GM12873 (cell line): ENCODE results near the gene ALX1.

Experiments used
- TF ChIP-seq, protein P1 (sequence below): IDR thresholded peaks from 2 replicates; pipeline ENCODE4 v1.5.1; 2012; ENCODE audit warnings: low read depth, mild to moderate bottlenecking, moderate library complexity, low read length, control low read depth; ENCODE audit not compliant: insufficient read depth; ENCODE audit errors: missing control alignments

ALX1 gene

DNA sequence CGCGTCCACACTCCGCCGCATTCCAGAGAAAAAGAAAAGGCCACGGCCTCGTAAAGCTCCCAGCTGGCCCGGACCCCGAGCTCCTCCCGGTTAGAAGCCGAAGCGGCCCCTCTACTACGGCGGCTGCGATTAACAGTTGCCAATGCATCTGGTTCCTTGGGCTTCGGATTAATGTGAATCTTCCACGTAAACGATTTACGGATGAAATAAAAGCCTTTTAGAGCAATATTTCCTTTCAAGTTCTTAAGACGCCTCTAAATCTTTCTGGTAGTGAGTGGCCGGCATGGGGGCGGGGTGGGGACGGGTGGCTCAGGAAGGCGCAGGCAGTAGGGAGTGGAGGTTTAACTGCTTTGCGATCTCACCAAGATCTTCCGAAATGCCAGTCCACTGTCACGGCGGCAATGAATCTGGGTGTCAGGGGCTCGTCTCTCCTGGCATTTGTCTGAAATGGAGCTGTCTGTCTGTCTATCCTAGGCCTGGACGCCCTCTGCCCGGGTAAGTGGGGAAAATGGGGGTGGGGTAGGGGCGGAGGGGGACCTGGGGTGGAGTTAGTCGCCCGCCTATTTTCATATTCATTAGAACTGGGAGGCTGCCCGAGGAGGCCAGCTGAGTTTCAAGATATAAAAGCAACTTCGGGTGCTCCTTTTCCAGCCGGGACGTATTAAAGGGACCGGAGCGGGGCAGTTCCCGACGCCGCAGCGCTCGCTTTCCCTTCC, 413 bp upstream of the ALX1 start:
- TF ChIP-seq, protein P1, sequence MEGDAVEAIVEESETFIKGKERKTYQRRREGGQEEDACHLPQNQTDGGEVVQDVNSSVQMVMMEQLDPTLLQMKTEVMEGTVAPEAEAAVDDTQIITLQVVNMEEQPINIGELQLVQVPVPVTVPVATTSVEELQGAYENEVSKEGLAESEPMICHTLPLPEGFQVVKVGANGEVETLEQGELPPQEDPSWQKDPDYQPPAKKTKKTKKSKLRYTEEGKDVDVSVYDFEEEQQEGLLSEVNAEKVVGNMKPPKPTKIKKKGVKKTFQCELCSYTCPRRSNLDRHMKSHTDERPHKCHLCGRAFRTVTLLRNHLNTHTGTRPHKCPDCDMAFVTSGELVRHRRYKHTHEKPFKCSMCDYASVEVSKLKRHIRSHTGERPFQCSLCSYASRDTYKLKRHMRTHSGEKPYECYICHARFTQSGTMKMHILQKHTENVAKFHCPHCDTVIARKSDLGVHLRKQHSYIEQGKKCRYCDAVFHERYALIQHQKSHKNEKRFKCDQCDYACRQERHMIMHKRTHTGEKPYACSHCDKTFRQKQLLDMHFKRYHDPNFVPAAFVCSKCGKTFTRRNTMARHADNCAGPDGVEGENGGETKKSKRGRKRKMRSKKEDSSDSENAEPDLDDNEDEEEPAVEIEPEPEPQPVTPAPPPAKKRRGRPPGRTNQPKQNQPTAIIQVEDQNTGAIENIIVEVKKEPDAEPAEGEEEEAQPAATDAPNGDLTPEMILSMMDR: no peak

- TF ChIP-seq, protein P1: no peak
Measured at GRCh38 chr12:85280984-85281630, 1.1 kb downstream of the ALX1 start.

- TF ChIP-seq, protein P1: no peak
Measured at GRCh38 chr12:85281636-85282312, 1.8 kb downstream of the ALX1 start.

DNA sequence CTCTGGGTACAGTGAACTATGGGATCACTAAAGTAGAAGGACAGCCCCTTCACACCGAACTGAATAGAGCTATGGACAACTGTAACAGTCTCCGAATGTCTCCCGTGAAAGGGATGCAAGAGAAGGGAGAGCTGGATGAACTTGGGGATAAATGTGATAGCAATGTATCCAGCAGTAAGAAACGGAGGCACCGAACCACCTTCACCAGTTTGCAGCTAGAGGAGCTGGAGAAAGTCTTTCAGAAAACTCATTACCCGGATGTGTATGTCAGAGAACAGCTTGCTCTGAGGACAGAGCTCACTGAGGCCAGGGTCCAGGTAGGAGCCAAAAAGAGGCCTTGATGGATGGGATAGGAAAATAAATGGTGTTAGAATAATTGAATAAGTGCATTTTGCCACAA, 3.5 kb downstream of the ALX1 start:
- TF ChIP-seq, protein P1: no peak

GRCh38 chr12:85296362-85296761, 16.3 kb downstream of the ALX1 start:
- TF ChIP-seq, protein P1: no peak

DNA sequence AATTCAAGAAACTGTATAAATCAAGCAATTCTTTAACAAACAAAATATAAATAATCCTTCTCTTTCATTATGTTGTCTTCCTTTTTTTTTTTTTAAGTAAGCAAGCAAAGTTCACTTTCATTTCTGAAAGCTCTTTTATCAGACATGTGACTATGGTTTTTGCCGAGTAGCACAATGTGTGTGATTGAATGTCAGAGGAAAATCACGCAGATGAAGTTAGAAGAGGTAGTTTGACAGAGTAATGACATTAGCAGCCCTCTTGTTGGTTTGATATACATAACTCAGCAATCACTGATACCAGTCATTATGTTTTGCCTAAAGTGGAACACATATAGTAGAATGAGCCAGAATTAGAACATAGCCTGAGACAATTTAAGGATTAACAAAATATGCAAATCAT, 19.0 kb downstream of the ALX1 start:
- TF ChIP-seq, protein P1: no peak

- TF ChIP-seq, protein P1: no peak
Measured at GRCh38 chr12:85301051-85301450, 21.0 kb downstream of the ALX1 start.
